UCSD-AML1 (cell line): Measurements from ENCODE around the gene AKT2.
"Not testable (repeated sequence)": the region's sequence is repeated elsewhere in the genome, so short reads cannot be mapped to it uniquely, and the experiment has no call there.

Source experiments
- DNase-seq: peaks from one replicate; lab custom pipeline; 2025; ENCODE audit not compliant: unreplicated experiment; lab: John Stamatoyannopoulos, UW

The AKT2 gene

GRCh38 chr19:40221858-40222619, 63.1 kb downstream of the AKT2 start:
- peak; percentile 71 for DNase-seq

- no peak for DNase-seq
These were observed 64.5 kb downstream of the AKT2 start for GRCh38 chr19:40220674-40221073.

DNA sequence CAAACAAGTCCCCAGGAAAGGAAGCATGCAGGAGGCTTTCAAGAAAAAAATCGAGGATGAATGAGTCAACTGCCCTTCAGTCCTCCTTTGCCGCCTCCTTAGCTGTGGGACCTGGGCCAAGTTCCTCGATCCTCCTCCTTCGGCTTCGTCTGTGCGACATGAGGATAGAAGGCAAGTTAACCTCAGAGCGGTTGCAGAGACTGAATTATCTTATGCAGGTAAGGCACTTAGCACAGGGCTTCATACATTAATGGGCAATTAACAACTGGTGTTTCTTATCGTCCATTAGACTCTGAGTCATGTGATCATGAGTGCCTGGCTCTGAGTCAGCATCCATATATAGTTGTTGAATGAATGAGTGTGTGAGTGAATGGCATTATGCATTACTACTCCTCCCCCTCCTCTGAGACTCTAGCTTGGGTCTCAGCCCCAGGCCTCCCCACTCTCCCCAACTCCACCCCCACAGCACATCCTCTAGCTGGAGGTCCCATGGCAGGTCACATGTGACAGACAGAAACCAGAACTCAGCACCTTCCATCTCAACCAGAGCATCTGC, 65.3 kb downstream of the AKT2 start:
- no peak for DNase-seq

DNA sequence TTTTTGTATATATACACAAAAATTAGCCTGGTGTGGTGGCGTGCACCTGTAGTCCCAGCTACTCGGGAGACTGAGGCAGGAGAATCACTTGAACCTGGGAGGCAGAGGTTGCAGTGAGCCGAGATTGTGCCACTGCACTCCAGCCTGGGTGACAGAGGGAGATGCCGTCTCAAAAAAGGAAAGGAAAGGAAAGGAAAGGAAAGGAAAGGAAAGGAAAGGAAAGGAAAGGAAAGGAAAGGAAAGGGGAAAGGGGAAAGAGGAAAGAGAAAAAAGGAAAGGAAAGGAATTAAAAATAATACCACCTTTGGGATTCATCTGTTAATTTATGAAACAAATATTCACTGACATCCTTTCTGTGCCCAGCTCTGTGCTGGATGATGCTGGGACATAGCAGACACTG, 66.1 kb downstream of the AKT2 start:
- not testable (repeated sequence) for DNase-seq

DNA sequence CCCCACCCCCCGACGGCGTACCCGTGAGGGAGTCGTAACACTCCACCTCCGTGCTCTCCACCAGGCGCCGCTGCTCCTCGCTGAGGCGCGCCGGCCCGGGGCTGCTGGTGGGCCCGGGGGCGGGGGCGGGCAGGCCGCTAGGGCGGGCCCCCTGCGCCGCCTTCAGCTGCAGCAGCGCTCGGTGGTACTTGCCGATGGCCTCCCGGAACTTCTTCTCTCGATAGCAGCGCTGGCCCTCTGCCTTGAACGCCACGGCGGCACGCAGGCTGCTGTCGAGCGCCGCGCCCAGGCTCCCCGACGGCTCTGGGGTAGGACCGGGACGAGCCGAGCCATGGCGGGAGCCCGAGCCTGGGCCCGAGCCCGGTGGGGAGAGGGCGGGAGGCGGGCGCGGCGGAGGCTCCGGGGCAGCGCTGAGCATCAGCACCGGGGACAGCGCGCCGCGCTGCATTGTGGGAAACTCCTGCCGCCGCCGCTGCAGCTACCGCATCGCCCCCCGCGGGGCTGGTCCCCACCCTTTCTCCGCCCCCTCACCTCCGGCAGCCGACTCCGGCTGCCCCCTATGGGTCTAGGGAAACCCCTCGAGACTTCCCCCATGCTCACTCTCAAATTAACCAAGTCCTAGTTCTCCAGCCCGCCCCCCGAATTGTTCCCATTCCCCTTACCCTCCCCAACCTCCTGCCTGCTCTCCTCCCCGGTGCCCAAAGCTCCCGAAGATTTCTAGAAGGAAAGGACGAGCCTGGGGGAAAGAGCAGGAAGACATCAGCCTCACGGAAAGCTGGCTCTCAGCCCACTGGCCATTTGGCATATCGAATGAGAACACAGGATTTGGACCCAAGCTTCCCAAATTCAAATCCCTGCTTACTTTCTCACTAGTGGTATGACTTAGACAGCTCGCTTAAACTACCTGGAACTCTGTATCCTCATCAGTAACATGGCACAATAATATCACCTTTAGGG, 66.9 kb downstream of the AKT2 start, which contains the start of gene TTC9B:
TSS of gene TTC9B (minus strand) at position 451 of the 957 bp plus-strand sequence. CDS start at position 448, 3 bp downstream.
- no peak for DNase-seq

DNA sequence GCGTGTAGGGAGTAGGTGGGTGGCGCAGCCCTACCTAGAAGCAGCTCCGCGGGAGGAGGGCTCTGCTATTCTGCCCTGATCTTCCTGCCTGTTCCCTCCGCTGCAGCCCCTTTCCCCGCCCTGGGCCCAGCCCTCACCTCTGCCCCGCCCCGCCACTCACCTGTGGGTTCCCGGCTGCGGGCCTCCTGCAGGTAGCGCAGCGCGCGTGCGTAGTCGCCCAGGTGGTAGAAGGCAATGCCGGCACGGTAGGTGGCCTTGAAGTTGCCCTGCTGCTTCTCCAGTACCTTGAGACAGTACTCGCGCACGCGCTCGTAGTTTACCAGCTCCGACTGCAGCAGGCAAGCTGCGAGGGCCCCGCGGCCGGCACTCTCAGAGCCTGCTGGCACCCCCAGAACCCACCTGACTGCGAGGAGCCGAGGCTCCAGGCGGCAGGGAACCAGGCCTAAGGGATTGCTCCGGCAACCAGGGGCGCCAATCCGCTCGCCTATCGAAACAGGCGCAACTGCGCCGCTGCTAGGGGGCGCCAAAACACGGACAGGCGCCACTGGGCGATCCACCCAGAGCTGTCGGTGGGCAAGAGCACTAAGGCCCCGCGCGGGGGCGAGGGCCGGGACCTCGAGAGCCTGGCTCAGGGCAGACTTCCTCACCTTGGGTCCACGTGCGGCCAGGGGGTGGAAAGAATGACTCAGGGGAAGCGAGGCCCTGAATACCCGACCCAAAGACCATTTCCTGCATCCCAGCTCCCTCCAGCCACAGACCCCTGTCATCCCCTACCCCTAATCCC, 67.9 kb downstream of the AKT2 start:
- DNase-seq = no peak

DNA sequence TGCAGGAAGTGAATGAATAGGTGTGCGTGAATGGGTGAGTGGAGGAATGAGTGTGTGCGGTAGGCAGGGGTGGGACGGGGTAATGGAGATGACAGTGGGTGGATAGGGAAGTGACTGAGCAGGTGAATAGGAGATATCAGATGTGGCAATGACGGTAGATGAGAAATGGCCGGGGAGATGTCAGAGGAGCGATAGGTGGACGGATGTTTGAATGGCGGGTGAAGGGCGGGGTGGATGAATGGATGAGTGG, 68.4 kb downstream of the AKT2 start:
- DNase-seq = no peak

- DNase-seq = no peak
These were observed 69.0 kb downstream of the AKT2 start for GRCh38 chr19:40216013-40216776.

- DNase-seq = no peak
These were observed 70.2 kb downstream of the AKT2 start for GRCh38 chr19:40214936-40215335.

DNA sequence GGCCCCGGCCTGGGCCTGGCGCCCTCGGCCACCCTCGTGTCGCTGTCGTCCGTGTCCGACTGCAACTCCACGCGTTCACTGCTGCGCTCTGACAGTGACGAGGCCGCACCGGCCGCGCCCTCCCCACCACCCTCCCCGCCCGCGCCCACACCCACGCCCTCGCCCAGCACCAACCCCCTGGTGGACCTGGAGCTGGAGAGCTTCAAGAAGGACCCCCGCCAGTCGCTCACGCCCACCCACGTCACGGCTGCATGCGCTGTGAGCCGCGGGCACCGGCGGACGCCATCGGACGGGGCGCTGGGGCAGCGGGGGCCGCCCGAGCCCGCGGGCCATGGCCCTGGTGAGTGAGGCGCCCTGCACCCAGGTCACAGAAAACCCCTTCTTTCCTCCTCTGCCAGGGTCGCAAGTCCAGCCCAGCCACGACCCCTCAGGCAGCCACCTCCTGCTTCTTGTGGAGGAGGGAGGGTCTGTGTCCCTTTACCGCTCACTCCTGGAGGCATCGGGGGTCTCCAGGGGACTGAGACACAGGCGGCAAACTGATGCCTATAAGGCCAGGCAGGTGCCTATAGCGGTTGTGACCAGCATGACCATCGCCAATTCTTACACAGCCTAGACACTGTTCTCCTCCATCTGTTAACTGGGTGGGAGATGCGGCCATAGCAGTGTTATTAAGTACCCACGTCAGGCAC, 71.1 kb downstream of the AKT2 start:
- DNase-seq = no peak

DNA sequence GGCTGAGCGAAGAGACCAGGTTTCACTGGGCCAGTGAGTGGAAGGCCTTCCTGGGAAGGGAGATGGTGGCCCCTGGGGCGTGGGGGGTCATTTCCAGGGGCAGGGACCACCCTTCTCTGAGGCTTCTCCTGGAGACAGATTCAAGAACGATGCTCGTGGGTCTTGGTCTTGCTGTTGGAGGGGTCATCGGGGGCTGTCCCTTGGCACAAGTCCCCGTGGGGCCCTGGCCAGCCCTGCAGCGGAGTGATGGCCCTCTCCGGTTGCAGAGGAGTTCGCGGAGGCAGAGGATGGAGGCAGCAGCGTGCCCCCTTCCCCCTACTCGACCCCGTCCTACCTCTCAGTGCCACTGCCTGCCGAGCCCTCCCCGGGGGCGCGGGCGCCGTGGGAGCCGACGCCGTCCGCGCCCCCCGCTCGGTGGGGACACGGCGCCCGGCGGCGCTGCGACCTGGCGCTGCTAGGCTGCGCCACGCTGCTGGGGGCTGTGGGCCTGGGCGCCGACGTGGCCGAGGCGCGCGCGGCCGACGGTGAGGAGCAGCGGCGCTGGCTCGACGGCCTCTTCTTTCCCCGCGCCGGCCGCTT, 71.8 kb downstream of the AKT2 start:
- no peak for DNase-seq

DNA sequence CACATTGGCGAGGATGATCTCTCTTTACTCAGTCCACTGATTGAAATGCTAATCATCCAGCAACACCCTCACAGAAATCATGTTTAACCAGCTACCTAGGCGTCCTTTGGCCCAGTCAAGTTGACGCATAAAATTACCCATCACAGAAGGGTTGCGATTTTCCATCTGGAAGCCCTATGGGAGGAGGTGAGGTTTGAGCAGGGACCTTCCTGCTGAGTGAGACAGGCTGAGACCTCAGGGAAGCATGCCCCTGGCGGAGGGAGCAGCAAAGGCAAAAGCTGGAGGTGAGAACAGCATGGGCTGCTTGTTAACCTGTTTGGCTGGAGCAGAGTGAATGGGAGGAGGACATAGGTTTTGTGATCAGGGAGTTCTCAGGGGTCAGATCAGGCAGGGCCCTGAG, 74.3 kb downstream of the AKT2 start:
- DNase-seq = no peak

DNA sequence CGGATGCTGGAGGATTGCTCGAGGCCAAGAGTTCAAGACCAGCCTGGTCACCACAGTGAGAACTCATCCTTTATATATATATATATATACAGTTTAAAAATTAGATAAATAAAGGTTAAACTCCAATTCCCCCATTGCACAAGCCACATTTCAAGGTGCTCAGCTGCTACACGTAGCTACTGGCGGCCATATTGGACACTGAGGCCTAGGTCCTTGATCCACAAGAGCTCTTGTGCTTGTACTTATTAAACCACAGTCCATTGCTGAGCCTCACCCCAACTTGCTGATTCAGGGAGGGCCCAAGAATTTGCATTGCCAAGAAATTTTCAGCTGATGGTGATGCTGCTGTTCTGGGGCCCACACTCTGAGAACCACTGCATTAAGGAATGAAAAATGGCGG, 76.5 kb downstream of the AKT2 start:
- DNase-seq = no peak

GRCh38 chr19:40205760-40206159, 79.4 kb downstream of the AKT2 start:
- DNase-seq = no peak

DNA sequence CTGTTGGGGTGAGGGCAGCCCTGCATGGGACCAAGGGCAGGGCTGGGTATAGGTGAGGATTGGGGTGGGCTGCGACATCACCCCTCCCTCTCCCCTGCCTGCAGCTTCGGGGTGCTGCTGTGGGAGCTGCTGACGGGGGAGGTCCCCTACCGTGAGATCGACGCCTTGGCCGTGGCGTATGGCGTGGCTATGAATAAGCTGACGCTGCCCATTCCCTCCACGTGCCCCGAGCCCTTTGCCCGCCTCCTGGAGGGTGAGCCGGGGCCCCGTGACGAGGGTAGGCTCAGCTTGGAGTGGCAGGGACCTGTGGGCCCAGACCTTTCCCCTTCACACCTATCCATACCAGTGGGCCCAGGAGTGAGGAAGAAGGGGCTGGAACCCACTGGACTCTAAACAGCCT, 80.8 kb downstream of the AKT2 start:
- no peak for DNase-seq

- no peak for DNase-seq
These were observed 84.6 kb downstream of the AKT2 start for GRCh38 chr19:40200341-40201099.

- DNase-seq = no peak
These were observed 86.7 kb downstream of the AKT2 start for GRCh38 chr19:40198272-40198990.

DNA sequence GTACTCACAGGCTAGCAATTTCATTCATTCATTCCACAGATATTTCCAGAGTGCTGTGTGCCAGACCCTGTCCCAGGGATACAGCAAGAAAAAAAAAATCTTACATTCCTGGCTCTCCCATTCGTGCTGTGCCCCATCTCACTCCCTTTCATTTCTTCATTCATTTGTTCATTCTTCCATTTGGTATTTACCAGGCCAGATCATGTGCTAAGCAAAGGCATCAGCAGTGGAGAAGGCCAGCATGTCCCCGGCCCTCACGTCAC, 91.6 kb downstream of the AKT2 start:
- DNase-seq = no peak
